GM19351 (cell line): ENCODE data around the gene NEDD4.
"Not testable (repeated sequence)": the region's sequence is repeated elsewhere in the genome, so short reads cannot be mapped to it uniquely, and the experiment has no call there.

Experiments used
- ATAC-seq: cut with Tn5 transposase; IDR thresholded peaks from one replicate; pipeline ENCODE4 v1.9.1; 2021; ENCODE audit warnings: mild to moderate bottlenecking, moderate library complexity; ENCODE audit not compliant: unreplicated experiment

The NEDD4 gene

GRCh38 chr15:56007053-56007452 is 13.6 kb upstream of the NEDD4 start:
- not testable (repeated sequence) for ATAC-seq

GRCh38 chr15:56006371-56006770 is 13.0 kb upstream of the NEDD4 start:
- ATAC-seq = not testable (repeated sequence)

DNA sequence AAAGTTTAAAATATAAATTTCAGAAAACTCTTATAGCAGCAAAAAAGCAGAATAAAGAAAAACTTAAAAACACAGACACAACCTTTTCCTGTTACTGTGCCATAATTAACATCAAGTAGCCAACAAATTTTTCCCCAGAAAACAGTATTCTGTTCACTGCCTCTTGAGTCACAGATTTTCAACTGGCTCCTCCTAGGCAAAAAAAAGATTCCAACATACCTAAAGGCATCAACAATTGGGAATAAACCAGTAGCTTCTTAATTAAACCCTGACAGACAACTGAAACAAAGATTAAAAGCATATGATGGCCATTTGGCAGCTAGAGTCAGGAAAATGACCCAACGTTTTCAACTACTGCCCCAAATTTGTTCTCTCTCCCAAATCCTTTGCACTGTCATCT is 10.9 kb upstream of the NEDD4 start:
- ATAC-seq = not testable (repeated sequence)

DNA sequence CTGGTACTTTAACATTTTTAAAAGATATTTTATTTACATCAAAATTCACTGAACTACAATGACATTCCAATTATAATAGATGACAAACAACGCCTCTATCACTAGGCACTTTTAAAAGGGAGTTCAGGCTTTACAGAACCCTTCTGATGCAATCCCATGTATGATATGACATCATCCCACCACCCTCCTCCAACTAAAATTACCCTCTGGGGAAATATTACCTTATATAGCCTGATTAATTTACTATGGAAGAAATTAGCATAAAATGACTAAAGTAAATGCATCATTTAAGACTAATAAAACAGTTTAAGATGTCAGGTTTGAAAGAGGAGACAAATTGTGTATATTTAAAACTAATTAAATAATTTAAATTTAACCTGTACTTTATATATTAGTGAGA is 10.4 kb upstream of the NEDD4 start:
- not testable (repeated sequence) for ATAC-seq

DNA sequence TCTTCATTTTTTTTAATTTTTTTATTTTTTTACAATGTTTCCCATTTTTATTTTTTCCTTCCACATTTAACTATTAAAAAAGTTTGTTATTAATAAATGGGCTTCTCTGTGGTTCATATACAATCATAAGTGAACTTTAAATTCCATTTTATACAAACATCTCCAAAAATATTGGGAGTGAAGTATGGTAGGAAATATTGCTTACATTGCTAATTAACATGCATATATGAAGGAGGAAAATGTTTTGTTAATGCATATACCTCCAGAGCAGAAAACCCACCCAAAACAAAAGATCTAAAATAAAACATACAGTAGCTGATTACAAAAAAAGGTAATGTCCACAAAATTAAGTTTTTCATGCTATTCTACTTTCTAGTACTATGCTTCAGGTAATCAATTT is 9.9 kb upstream of the NEDD4 start:
- not testable (repeated sequence) for ATAC-seq

- ATAC-seq = no peak
Observed at GRCh38 chr15:56001471-56002078, 8.2 kb upstream of the NEDD4 start.

DNA sequence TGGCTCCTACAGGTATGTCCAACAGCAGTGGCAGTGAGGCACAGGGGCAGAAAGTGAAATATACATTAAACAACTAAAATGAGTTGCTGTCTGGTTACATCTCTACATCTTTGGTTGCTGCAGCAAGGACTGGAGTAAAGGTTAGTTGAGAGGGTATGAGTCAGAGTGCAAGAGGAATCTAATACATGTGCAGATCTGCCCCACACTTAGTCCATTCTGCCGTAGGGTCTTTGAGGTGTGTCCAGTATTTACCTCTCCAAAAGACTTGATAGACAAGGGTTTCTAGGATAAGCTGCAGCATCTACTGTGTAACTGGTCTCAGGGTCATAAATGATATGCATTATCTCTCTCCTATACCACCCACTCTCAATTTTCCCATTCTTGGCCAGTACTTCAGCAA is 6.2 kb upstream of the NEDD4 start:
- no peak for ATAC-seq

DNA sequence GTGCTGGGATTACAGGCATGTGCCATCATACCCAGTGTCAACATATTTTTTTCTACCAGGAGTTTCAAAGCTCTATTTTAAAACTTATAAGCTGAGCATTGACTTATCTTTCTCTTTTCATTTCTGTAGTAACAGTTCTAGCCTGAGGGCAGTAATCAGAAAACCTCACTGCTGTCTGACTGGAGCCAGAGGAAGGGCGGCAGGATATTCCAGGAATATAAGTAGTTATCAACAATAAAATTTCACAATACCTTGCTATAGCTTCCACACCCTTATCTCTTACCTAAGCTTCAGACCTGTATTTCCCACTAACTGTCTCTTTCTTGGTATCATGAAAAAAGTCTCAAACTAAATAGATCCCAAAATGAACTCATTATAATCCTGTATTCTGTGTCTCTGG is 5.1 kb upstream of the NEDD4 start:
- no peak for ATAC-seq

GRCh38 chr15:55993804-55994560 is 570 bp upstream of the NEDD4 start:
- ATAC-seq = peak; percentile 10

GRCh38 chr15:55992769-55993110 is 672 bp downstream of the NEDD4 start:
- ATAC-seq = no peak

DNA sequence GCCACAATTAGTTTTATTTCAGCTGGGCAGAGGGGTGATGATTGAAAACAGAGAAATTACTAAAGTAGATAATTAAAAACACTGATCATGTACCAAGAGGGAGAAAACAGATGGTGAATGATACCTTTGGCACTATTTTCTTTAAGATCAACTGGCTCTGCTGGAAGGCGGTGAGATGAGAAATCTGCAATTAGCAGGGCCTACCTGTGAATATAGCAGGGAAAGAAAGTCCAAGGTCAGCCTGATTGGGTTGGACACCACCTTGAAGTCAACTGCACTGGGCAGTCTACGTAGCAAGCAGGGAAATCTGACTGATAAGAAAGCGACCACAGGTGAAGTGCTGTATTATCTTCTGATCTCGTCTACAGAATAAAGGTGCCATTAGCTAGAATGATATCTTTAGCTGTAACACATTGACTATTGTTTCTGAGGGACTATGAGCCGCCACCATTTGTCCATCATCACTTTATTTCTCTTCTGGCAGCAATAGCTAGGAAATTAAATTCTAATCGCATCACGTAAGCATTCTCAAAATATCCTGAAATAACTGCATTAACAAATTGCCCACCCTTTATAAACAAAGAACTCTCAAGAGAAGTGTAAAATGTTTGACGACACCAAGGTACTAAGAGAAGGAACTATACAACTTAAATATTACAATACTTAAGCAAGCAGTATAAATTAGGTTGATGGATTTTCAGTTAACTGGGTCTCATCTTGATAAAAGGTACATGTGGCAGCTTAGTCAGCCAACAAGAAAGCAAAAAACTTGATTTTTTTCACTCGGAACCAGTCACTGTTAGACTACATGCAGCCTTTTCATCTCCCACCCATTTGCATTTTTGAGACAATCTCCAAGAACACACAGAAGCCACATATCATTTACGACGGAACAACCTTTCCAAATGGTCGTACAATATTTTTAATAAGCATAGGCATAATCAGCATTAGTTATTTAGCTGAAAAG is 1.3 kb downstream of the NEDD4 start:
- ATAC-seq = no peak

- ATAC-seq = no peak
Observed at GRCh38 chr15:55990998-55991397, 2.4 kb downstream of the NEDD4 start.

GRCh38 chr15:55990516-55990915 is 2.9 kb downstream of the NEDD4 start:
- ATAC-seq = no peak

GRCh38 chr15:55989383-55989782 is 4.0 kb downstream of the NEDD4 start:
- no peak for ATAC-seq

- ATAC-seq = no peak
Observed at GRCh38 chr15:55981582-55982249, 11.7 kb downstream of the NEDD4 start.

DNA sequence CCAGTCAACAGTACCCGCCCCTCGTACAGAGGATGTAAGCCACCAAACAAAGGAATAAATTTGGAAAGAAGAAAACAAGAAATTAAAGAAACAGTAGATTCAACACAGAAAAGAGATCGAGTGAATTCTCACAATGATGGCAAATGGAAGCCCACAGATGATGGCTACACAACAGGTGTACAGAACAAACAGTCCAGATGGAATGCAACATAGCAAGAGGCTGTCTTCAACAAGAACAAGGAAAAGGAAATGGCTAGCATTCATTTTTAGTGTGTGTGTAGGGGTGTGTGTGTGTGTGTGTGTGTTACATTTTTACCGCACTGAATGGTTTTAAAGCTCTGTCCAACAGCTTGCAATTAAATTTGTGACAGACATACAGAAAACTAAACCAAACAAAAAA is 12.9 kb downstream of the NEDD4 start:
- ATAC-seq = no peak

DNA sequence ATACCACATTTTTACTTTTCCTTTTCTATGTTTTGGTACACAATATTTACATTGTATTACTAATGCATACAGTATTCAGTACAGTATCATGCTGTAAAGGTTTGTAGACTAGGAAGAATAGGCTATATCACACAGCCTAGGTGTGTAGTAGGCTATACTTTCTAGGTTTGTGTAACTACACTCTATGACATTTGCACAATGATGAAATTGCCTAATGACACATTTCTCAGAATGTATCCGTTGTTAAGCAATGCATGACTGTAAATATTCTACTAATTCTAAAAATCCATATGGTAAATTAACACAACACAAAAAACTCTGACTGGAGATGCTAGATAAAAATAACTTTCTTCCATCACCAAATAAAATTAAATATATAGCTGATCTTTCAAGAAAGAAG is 16.2 kb downstream of the NEDD4 start:
- no peak for ATAC-seq

GRCh38 chr15:55970286-55970685 is 23.1 kb downstream of the NEDD4 start:
- no peak for ATAC-seq

- ATAC-seq = no peak
Observed at GRCh38 chr15:55969582-55969981, 23.8 kb downstream of the NEDD4 start.

- ATAC-seq = no peak
Observed at GRCh38 chr15:55968923-55969322, 24.5 kb downstream of the NEDD4 start.

DNA sequence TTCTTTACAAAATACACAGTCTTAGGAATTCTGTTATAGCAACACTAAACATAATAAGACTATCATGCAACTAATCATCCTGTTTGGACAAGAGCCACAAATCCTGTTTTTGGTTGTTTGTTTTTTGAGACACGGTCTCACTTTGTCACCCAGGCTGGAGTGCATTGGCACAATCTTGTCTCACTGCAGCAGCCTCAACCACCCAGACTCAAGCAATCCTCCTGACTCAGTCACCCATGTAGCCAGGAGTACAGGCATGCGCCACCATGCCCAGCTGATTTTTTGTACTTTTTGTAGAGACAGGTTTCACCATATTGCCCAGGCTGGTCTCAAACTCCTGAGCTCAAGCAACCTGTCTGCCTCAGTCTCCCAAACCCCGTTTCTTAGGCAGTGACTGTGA is 28.3 kb downstream of the NEDD4 start:
- ATAC-seq = no peak
